Activated CD4-positive, alpha-beta T cell treated with anti-CD3 and anti-CD28 coated beads for 24 hours (primary cell): ENCODE results near the gene CHMP4B.

Experiments used
- DNase-seq, 2 donors: peaks; one replicate each; pipeline ENCODE4 v3.0.0-alpha.2; 2020; ENCODE audit warnings: low read depth in 2 of 2

Gene CHMP4B

GRCh38 chr20:33897313-33897912 is 86.3 kb downstream of the CHMP4B start:
- no peak for DNase-seq

- no peak for DNase-seq
Observed at GRCh38 chr20:33899106-33899505, 88.0 kb downstream of the CHMP4B start.

- DNase-seq, result no peak
Observed at GRCh38 chr20:33900521-33901131, 89.5 kb downstream of the CHMP4B start.

- no peak for DNase-seq
Observed at GRCh38 chr20:33901132-33901523, 90.0 kb downstream of the CHMP4B start.

GRCh38 chr20:33902011-33902410 is 90.9 kb downstream of the CHMP4B start:
- no peak for DNase-seq
